UCSD-AML1 (cell line): ENCODE data around the gene C15orf62.

Experiments used
- DNase-seq: peaks from one replicate; lab custom pipeline; 2025; ENCODE audit not compliant: unreplicated experiment; lab: John Stamatoyannopoulos, UW

C15orf62 gene, protein sequence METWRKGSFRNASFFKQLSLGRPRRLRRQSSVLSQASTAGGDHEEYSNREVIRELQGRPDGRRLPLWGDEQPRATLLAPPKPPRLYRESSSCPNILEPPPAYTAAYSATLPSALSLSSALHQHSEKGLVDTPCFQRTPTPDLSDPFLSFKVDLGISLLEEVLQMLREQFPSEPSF

DNA sequence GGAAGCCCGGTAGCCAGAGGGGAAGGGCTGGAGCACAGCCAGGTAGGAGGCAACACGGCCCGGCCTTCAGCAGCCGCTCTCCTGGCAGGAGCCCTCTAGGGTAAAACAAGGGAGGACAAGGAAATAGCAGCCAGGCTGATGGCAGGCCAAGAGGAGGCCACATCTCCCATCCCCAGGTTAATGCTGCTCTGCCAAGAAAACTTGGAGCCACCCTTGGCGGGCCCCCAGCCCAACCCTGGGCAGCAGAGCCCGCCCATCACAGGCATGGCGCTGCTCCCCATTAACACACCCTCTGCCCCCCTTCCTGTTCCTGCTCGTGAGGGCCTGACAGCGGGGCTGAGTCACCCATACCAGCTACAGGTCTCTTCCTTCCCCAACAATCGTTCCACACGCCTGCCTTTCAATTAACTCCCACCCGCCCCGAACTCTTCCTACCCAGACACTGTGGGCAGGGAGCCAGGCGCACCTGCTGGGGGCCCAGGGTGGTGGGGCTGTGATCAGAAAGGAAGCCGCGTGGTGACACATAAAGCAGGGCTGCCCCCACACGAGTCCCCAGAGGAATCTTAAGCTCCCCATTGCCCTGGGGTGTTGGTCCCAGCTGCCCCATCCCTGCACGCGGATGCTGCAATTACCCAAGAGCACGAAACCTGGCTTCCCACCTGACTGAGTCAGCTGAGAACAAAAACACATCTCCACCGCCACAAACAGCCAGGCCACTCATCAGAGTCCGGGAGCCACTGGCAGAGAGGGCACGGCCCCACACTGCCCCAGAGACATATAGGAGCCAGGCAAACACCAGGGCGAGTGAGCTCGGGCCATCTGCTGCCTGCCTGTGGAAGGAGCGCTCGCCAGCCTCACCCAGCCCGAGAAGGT is at the start of gene C15orf62:
C15orf62 (plus strand) TSS at position 707 of the 873 bp plus-strand sequence. CDS start 516 bp downstream, outside the sequence.
- DNase-seq: peak; percentile 52

- no peak for DNase-seq
These were observed 48.1 kb upstream of the C15orf62 start for GRCh38 chr15:40721701-40722100.

DNA sequence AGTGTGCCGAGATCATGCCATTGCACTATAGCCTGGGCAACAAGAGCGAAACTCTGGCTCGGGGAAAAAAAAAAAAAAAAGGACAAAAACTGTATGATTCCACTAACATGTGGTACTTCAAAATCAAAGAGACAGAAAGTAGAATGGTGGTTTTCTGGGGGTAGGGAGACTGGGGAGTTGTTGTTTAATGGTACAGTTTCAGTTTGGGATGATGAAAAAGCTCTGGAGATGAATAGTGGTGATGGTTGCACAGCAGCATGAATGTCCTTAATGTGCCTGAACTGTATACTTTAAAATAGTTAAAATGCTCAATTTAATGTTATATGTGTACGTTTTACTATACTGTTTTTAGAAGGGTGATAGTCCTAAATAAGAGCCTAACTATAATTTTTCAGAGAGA is 47.4 kb upstream of the C15orf62 start:
- no peak for DNase-seq

- DNase-seq: no peak
These were observed 46.8 kb upstream of the C15orf62 start for GRCh38 chr15:40722934-40723333.

DNA sequence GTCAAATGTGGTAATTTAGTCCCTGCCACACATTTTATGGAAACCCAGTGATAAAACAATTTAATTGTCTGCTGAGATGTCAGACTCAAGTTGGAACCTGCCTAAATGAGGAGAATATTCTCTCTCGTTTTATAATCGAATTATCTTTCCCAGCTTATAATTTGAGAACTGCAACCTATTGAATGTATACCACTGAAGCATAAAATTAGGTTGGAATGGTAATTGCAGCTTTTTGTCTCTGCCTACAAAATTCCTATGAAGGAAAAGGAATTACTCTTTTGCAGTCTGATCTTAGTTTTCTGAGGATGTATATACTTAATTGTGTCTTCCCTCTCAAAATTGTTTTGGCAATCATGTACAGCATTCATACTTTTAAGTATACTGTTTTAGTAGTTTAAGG is 45.9 kb upstream of the C15orf62 start:
- no peak for DNase-seq

GRCh38 chr15:40731034-40731433 is 38.7 kb upstream of the C15orf62 start:
- no peak for DNase-seq

DNA sequence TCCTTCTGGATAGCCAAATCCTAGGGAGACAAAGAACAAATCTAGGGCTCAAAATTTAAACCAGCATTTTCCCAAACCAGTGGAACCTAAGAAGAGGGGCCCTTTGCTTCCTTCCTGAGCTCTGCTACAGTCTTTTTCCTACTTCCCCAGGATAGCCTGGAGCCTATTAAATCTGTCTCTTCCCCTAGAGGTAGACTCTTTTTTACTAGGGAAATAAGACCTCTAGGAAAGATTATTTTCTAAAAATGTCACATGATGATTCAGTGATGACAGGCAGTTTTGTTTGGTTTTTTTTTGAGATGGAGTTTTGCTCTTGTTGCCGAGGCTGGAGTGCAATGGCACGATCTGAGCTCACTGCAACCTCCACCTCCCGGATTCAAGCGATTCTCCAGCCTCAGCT is 33.2 kb upstream of the C15orf62 start:
- no peak for DNase-seq

DNA sequence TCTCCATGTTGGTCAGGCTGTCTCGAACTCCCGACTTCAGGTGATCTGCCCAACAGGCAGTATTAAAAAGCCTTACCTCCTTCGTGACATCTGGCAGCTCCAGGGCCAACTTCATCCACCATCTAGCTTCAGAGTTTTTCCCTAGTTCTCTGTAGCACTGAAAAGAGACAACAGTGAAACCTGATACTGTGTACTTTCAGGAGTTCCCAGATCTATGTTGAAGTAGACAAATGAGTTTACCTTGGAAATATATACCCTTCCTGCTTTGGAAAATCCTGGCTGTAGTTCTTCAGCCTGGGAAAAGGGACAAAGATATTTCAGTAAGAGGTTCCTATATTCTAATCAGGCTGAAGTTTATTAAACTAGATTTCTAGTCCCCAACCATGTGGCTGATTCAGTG is 32.7 kb upstream of the C15orf62 start:
- no peak for DNase-seq

DNA sequence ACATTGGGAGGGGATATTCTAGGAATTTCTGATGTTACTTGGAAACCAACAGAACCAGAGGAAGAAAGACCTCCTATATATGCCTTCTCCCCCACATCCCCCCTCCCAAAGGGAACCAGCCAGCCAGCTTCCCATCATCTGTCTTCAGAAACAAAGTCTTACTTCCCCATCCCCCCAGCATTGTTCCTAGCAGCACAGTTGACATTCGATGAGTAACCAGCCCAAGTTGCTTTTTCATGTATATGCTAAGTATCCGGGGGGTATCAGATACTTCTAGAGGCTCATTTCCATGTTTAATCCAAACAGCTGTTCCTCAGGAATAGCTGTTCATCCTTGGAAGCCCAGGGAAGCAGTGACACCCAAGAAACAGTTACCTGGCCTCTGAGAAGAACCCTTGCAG is 30.7 kb upstream of the C15orf62 start:
- DNase-seq: no peak

DNA sequence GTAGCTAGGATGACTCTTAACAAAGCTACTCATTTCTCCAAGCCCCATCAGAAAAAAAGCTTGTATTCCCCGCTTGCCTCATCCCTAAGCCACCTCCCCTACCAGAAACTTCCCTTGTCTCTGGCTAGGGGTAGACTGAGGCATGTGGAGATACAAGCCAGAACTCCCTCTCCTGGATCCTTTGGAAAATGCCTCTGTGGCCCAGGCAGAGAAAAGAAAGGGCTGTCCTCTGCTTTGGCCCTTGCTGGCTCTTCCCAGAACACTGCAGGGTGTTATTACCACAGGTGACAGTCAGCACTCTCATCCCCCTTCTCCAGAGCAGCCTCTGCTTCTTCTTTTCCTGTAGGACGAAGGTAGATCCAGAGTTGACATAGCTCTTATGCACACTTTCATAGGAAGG is 29.9 kb upstream of the C15orf62 start:
- DNase-seq: no peak

GRCh38 chr15:40743485-40743901 is 26.3 kb upstream of the C15orf62 start:
- DNase-seq: no peak

DNA sequence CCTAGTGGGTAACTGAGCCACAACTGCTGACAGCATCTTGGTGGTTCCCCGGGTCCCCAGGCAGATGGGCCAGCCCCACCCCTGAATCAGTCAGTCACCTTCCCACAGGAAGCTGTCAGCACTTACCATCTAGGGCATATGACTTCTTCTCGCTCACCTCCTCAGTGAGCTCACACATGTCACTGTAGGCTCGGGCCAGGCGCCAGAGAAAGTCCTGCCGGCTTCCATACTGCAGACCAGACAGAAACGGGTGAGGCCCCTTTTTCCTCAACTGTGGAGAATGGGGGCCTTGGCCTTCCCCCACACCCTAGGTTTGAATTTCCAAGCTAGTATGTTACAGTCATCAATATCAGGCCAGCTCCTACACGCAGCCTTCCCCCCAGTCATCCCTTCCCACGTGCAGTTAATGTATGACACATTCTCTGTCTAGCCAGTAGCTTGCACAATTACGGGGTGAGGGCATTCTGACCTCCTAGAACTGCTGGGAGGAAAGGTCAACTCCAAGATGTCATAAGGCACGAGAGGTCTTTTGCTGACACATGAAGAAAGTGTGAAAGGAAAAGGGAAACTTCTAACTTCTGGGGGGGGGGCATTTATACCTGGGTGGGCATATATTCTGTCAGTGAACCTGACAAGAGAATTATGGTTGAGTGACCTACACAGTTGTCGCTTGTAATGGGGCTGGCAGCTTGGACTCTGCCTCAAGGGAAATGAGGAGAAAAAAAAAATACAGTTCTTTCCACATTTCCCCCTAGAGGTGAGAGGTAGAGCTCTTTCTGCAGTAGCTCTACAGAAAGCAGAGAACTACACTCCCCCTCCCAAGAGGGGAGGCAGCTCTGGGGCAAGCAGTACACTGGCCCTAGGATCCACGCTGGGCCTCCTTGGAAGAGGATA is 25.6 kb upstream of the C15orf62 start:
- DNase-seq: no peak

- DNase-seq: no peak
These were observed 25.0 kb upstream of the C15orf62 start for GRCh38 chr15:40744815-40745152.

- DNase-seq: no peak
These were observed 22.8 kb upstream of the C15orf62 start for GRCh38 chr15:40746916-40747418.

DNA sequence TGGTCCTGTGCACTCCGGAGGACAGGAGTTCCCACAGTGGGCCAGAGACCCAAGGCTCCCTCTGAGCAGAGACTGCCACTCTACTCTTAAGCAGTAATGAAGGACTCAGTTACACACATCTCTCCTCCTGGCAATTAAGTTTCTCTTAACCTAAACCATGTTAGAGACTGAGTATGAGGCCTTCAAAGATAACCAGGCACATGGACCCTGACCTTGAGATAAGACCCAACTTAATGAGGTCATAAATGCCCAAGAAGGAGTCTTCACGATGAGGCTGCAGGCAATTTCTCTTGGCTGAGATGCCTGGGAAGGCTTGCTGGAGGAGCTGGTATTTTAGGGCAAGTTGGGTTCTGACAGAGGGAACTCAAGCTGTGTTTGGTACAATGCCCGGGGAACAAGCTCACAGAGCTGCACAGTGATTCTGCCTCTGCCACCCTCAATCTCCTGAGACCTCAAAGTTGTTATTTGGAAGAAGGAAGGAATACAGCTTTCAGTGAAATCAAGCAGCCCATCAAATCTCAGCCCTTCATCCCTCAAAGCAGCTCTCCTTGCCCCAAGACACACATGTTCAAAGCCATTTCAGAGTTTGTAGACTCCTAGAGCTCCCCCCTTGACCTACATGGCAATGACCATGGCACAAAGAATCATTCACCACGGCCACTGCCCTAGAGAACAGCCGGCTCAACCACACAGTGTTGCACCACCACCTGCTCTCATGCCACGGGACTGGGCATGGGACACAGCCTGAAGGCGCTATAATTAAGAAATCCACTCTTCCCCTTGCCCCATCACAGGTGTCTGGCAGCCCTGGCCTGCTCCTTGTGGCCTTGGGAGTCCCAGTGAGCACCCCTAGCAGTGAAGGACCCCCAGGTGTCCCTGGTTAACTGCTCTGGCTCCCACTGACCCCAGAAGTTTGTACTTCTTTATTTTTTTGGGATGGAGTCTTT is 21.8 kb upstream of the C15orf62 start:
- no peak for DNase-seq

- no peak for DNase-seq
These were observed 20.6 kb upstream of the C15orf62 start for GRCh38 chr15:40749151-40749630.

DNA sequence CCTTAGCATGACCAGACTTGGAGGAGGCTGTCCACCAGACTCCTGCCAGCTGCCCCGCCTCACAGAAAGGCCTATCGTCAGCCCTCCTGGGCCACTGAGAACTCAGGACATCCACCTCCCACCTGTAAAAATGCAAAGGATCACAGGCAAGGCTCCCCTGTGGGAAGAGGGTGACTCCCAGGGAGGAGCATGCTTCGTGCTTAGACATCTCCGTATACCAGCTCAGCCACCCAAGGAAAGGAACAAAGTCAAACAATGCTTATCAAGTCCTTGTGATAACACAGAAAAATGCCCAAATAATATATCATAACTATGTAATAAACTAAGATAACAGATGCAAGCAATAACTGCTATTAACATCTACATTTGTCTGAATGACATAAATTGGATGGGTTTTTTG is 18.9 kb upstream of the C15orf62 start:
- no peak for DNase-seq

- no peak for DNase-seq
These were observed 18.0 kb upstream of the C15orf62 start for GRCh38 chr15:40751745-40752144.

DNA sequence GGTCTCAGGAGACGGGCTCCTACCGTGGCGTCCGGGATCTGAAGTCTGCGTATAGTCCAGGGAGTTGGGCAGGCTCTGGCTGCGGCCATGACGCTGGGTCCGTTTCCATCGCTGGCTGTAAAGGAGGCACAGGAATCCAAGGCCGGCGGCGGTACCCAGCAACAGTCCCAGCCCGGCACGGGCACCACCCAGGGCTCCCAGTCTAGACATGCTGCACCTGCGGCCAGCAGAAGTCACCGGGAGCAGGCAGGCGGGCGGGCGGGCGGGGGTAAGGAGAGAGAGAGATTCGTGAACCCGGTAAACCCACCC is 15.3 kb upstream of the C15orf62 start:
- DNase-seq: no peak
